Keratinocyte (primary cell): ENCODE data around the gene RIMS1. TPM values are rescaled to one million over a fixed set of nuclear protein-coding genes. Genes with fewer than 3 reads are reported as not detected.

Experiments used
- DNase-seq: peaks from one replicate; pipeline ENCODE4 v3.0.0-alpha.2; 2011; ENCODE audit warnings: low read depth, missing footprints, low spot score
- FAIRE-seq: peaks from 2 replicates; lab custom pipeline; 2011; peaks lifted over from hg19 to GRCh38; lab: Jason Lieb, UNC
- H2AFZ ChIP-seq: 2 replicates; pipeline ENCODE4 v1.6.0; 2012; ENCODE audit warnings: low read length, control low read depth, inconsistent platforms; ENCODE audit not compliant: control insufficient read depth
- H3K27ac ChIP-seq: 2 replicates; pipeline ENCODE4 v1.5.1; 2011; ENCODE audit warnings: low read length; ENCODE audit not compliant: control insufficient read depth, insufficient read depth
- H3K27me3 ChIP-seq: 3 replicates; pipeline ENCODE4 v1.6.0; 2011; ENCODE audit warnings: low read length; ENCODE audit not compliant: control insufficient read depth, insufficient read depth; ENCODE audit errors: extremely low read depth
- H3K36me3 ChIP-seq, 2 experiments: 2 replicates in 1 of 2; 3 replicates in 1 of 2; pipeline ENCODE4 v1.5.1; 2011; ENCODE audit warnings: low read length in 2 of 2, mild to moderate bottlenecking in 1 of 2; ENCODE audit not compliant: control insufficient read depth in 2 of 2, insufficient read depth in 2 of 2; ENCODE audit errors: extremely low read depth in 1 of 2
- H3K4me1 ChIP-seq: 3 replicates; pipeline ENCODE4 v1.5.1; 2011; ENCODE audit warnings: low read length; ENCODE audit not compliant: control insufficient read depth, insufficient read depth; ENCODE audit errors: extremely low read depth
- H3K4me2 ChIP-seq: 3 replicates; pipeline ENCODE4 v1.6.0; 2011; ENCODE audit warnings: low read depth, low read length; ENCODE audit not compliant: control insufficient read depth, insufficient read depth; ENCODE audit errors: extremely low read depth
- H3K4me3 ChIP-seq, 3 experiments: fragments of 200-600 bp in 1 of 3; sonication (generic) in 1 of 3; 2 replicates in 2 of 3; 3 replicates in 1 of 3; pipeline ENCODE4 v1.5.1; 2011 to 2016; ENCODE audit warnings: low read length in 3 of 3, mild to moderate bottlenecking in 3 of 3, control low read depth in 2 of 3, inconsistent platforms in 1 of 3, low read depth in 1 of 3, mixed read lengths in 1 of 3, mixed run types in 1 of 3, moderate library complexity in 1 of 3; ENCODE audit not compliant: control insufficient read depth in 2 of 3, insufficient read depth in 2 of 3; ENCODE audit errors: extremely low read depth in 1 of 3
- H3K79me2 ChIP-seq: 2 replicates; pipeline ENCODE4 v1.6.0; 2012; ENCODE audit warnings: low read length; ENCODE audit not compliant: control insufficient read depth, insufficient read depth
- H3K9ac ChIP-seq: 3 replicates; pipeline ENCODE4 v1.6.0; 2011; ENCODE audit warnings: low read length; ENCODE audit not compliant: control insufficient read depth, insufficient read depth; ENCODE audit errors: extremely low read depth
- H3K9me1 ChIP-seq: 3 replicates; pipeline ENCODE4 v1.6.0; 2011; ENCODE audit warnings: low read length; ENCODE audit not compliant: control insufficient read depth, insufficient read depth; ENCODE audit errors: extremely low read depth
- H3K9me3 ChIP-seq: 2 replicates; pipeline ENCODE4 v1.5.1; 2012; ENCODE audit warnings: low read depth, low read length; ENCODE audit not compliant: control insufficient read depth
- H4K20me1 ChIP-seq: 3 replicates; pipeline ENCODE4 v1.6.0; 2011; ENCODE audit warnings: low read length; ENCODE audit not compliant: control insufficient read depth, insufficient read depth; ENCODE audit errors: extremely low read depth
- EZH2 ChIP-seq: IDR thresholded peaks from one replicate; pipeline ENCODE4 v1.6.1; 2012; ENCODE audit warnings: inconsistent platforms, mild to moderate bottlenecking, low read length, moderate library complexity
- dilution Hi-C: fragments of 300-500 bp; cut with MboI; formaldehyde crosslinking; loops from one replicate; pipeline ENCODE4 v1.7.0; 2020; ENCODE audit warnings: low sequenced_read_pairs; ENCODE audit not compliant: extremely low pct_ligation_motif_present
- polyA plus RNA-seq, 5 experiments: library from polyadenylated mRNA; depleted of rRNA in 3 of 5; stranded (reverse) in 3 of 5; stranded (forward) in 1 of 5; unstranded in 1 of 5; fragments of >200 nt; gene quantifications; 1 replicate in 1 of 5; 2 replicates in 3 of 5; 3 replicates in 1 of 5; pipeline versions ENCODE4 v1.2.1 to v1.2.3, GENCODE V29; 2011 to 2012; ENCODE audit warnings: missing spikeins in 2 of 5, low read depth in 1 of 5, low replicate concordance in 1 of 5
- TF ChIP-seq, protein P1 (sequence below), 3 experiments: IDR thresholded peaks in 1 of 3; conservative IDR thresholded peaks in 1 of 3; optimal IDR thresholded peaks in 1 of 3; 2 replicates in 2 of 3; 3 replicates in 1 of 3; pipeline versions ENCODE3 to v1.5.1; 2011; ENCODE audit warnings: low read length in 3 of 3, mild to moderate bottlenecking in 3 of 3, moderate library complexity in 2 of 3, control low read depth in 1 of 3, inconsistent platforms in 1 of 3; ENCODE audit not compliant: insufficient read depth in 2 of 3; ENCODE audit errors: extremely low read depth in 1 of 3

Gene RIMS1
- polyA plus RNA-seq, 1 donor (not counting 4 experiments of a cell fraction or from before 2014, with no cell fraction given): not detected

DNA sequence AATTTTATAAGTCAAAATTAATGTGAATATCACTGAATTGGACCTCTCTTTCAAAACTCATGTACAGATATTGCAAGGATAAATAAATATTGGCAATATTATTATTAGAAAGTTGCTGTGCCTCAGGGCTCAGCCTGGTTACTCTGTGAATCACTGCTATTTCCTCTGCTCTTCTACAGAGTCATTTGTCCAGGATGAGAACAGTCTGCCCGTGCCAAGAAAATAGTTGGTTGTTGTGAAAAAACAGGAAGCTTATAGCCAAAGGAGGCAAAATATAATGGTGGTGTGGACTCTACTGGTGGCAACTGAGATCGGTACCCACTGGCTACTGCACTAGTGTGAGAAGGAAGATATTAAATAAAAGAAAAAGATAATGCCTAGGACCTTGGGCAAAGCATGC lies 93.6 kb downstream of the RIMS1 start:
- Histone ChIP-seq H3K9ac (no peak overlapping the region), H3K27me3 (no peaks in the 10 kb centered on the region), H3K36me3 (no peaks in the 10 kb centered on the region), H3K9me3 (no peaks in the 10 kb centered on the region), H3K4me3 (no peak overlapping the region), H3K9me1 (no peaks in the 10 kb centered on the region), H3K4me1 (no peaks in the 10 kb centered on the region), H3K4me2 (no peak overlapping the region), H3K27ac (no peak overlapping the region), H3K79me2 (no peaks in the 10 kb centered on the region), H4K20me1 (no peaks in the 10 kb centered on the region), H2AFZ (no peak overlapping the region)
- no peak for DNase-seq
- no peak for FAIRE-seq
- TF ChIP-seq, protein P1, sequence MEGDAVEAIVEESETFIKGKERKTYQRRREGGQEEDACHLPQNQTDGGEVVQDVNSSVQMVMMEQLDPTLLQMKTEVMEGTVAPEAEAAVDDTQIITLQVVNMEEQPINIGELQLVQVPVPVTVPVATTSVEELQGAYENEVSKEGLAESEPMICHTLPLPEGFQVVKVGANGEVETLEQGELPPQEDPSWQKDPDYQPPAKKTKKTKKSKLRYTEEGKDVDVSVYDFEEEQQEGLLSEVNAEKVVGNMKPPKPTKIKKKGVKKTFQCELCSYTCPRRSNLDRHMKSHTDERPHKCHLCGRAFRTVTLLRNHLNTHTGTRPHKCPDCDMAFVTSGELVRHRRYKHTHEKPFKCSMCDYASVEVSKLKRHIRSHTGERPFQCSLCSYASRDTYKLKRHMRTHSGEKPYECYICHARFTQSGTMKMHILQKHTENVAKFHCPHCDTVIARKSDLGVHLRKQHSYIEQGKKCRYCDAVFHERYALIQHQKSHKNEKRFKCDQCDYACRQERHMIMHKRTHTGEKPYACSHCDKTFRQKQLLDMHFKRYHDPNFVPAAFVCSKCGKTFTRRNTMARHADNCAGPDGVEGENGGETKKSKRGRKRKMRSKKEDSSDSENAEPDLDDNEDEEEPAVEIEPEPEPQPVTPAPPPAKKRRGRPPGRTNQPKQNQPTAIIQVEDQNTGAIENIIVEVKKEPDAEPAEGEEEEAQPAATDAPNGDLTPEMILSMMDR (optimal IDR thresholded peaks at IDR 0.05 in 1 of 3, IDR thresholded peaks at IDR 0.05 in 1 of 3, conservative IDR thresholded peaks at IDR 0.05 in 1 of 3; ENCODE audit: extremely low read depth in 1 of 3, insufficient read depth in 2 of 3, low read length in 3 of 3): no peak
- no peak for TF ChIP-seq EZH2
- dilution Hi-C loops: no loop called here

DNA sequence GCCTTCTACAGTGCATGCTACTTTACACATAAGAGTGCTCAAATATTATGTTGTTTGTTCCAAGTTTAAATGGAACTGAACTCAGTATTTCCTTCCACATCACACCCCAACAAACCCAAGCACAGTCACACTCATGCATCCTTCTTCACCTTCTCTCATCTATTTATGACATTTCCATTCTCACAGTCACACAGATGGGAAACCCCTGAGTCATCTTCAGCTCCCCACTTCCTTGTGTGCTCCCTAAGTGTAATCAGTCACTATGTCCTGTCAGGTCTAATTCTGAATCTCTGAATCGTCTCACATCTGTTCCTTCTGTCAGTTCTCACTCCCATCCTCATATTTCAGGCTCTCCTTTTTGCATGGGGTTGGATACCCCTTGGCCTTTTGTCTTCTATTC lies 96.0 kb downstream of the RIMS1 start:
- no peaks in the 10 kb centered on the region for H4K20me1 ChIP-seq
- H3K4me3 ChIP-seq: no peak overlapping the region
- H3K79me2 ChIP-seq: no peaks in the 10 kb centered on the region
- no peaks in the 10 kb centered on the region for H3K9me3 ChIP-seq
- no peaks in the 10 kb centered on the region for H3K9me1 ChIP-seq
- dilution Hi-C loops: no loop called here
- DNase-seq: no peak
- no peak overlapping the region for H3K9ac ChIP-seq
- FAIRE-seq: no peak
- no peak overlapping the region for H3K4me2 ChIP-seq
- TF ChIP-seq, protein P1 (optimal IDR thresholded peaks at IDR 0.05 in 1 of 3, IDR thresholded peaks at IDR 0.05 in 1 of 3, conservative IDR thresholded peaks at IDR 0.05 in 1 of 3; ENCODE audit: extremely low read depth in 1 of 3, insufficient read depth in 2 of 3, low read length in 3 of 3): no peak
- TF ChIP-seq EZH2: no peak
- no peaks in the 10 kb centered on the region for H3K4me1 ChIP-seq
- no peak overlapping the region for H3K27ac ChIP-seq
- no peak overlapping the region for H2AFZ ChIP-seq
- no peaks in the 10 kb centered on the region for H3K27me3 ChIP-seq
- H3K36me3 ChIP-seq: no peaks in the 10 kb centered on the region
